Right lobe of liver (tissue), 4 donors: ENCODE data around the gene EPM2AIP1.

Experiments used
- CTCF ChIP-seq, 4 donors: fragments of 200-600 bp in 3 of 4; fragments of 450-650 bp in 1 of 4; IDR thresholded peaks; one replicate each; pipeline versions ENCODE4 v1.5.1 to v1.8.0; 2016 to 2022; ENCODE audit warnings: antibody characterized with exemption in 4 of 4, mild to moderate bottlenecking in 2 of 4
- POLR2A ChIP-seq: fragments of 450-650 bp; IDR thresholded peaks from one replicate; pipeline ENCODE4 v1.6.1; 2017; ENCODE audit warnings: antibody characterized with exemption, mild to moderate bottlenecking
- donor health status: DM: no; HTN: no; CAD: no.
- donor health status: DM: no; HTN: no; CAD: no.
- donor health status: DM: no; HTN: yes; CAD: no.

- TF ChIP-seq POLR2A: no peak
- TF ChIP-seq CTCF (IDR thresholded peaks at IDR 0.05): no peak
Observed at GRCh38 chr3:36969085-36969484, 23.8 kb downstream of the EPM2AIP1 start.
